ENCODE measurements around the gene WDR33. TPM values are rescaled to one million over a fixed set of nuclear protein-coding genes. Genes with fewer than 3 reads are reported as not detected.

The WDR33 gene
- total and polyA plus RNA-seq, 9 of the 15 experiments (the other 6 are each of a cell fraction or from before 2014, with no cell fraction given) = 24.2 to 57.4 (median 38.4) TPM

- no peak for FAIRE-seq
- no peak overlapping the region; a peak in 1 of 4 replicates for H3K9ac ChIP-seq (ENCODE audit: insufficient read depth in 1 of 2, low read depth in 2 of 2, low read length in 2 of 2)
- ATAC-seq = peak; percentile 26; the same call in 2 of the 3 replicates
- BruUV-seq (replicated peaks) = no TSS peak
- intact Hi-C loops (cut with micrococcal nuclease) = no loop called here
- H3K4me3 ChIP-seq = no peak overlapping the region
- 1% methylated on average over 18 of the region's 20 CpGs for WGBS (ENCODE audit: insufficient coverage, low coverage, missing lambda C conversion rate)
- H3K36me3 ChIP-seq (ENCODE audit: control insufficient read depth, insufficient read depth, low read length) = no peaks in the 10 kb centered on the region
- H3K4me2 ChIP-seq (ENCODE audit: insufficient read depth, low read length) = no peak overlapping the region
- no peaks in the 10 kb centered on the region for H3K9me3 ChIP-seq (replicated peaks; ENCODE audit: control insufficient read depth, insufficient read depth, low read depth, low read length)
- DNase-seq (ENCODE audit: extremely low read depth in 1 of 4, low spot score in 3 of 4) = no peak
- ChIA-PET POLR2A (no interaction called here), CTCF (ENCODE audit: low intra/inter-chr PET ratio) (no interaction called here)
- H4K20me1 ChIP-seq (replicated peaks; ENCODE audit: control insufficient read depth, insufficient read depth, low read length) = 0 out of 2 replicates have a peak, but pooled peaks cover 7% of the 10 kb centered on the region
- no peak overlapping the region for H3K27ac ChIP-seq (ENCODE audit: extremely low read depth, low read depth, low read length)
- TF ChIP-seq POLR3A (IDR thresholded peaks at IDR 0.05; ENCODE audit: borderline replicate concordance, extremely low read depth, insufficient read depth, insufficient read length) = no peak
- H3K4me1 ChIP-seq (replicated peaks in 1 of 2; ENCODE audit: control insufficient read depth in 2 of 2, insufficient read depth in 2 of 2, low read length in 2 of 2) = peaks cover 0 to 17% of the 10 kb centered on the region in 2 experiments; a peak in 2 of 5 replicates
- H2AFZ ChIP-seq (ENCODE audit: low read depth, low read length) = no peak overlapping the region
- H3K79me2 ChIP-seq (ENCODE audit: control insufficient read depth, insufficient read depth, low read length) = no peaks in the 10 kb centered on the region
- peaks cover 57 to 66% of the 10 kb centered on the region in 2 experiments for H3K27me3 ChIP-seq (ENCODE audit: control insufficient read depth in 2 of 2, insufficient read depth in 2 of 2, low read length in 2 of 2)
- peaks cover 3% of the 10 kb centered on the region for H3K9me1 ChIP-seq (ENCODE audit: control insufficient read depth, insufficient read depth, low read length)
- in situ Hi-C loops (cut with MboI) = no loop called here
Measured at GRCh38 chr2:127672341-127673224, 138.4 kb downstream of the WDR33 start.

- DNase-seq (ENCODE audit: extremely low read depth in 1 of 4, low spot score in 3 of 4) (no peak), ATAC-seq (no peak), FAIRE-seq (no peak)
- peaks cover 0 to 17% of the 10 kb centered on the region in 2 experiments; a peak in 2 of 5 replicates for H3K4me1 ChIP-seq (replicated peaks in 1 of 2; ENCODE audit: control insufficient read depth in 2 of 2, insufficient read depth in 2 of 2, low read length in 2 of 2)
- 1% methylated on average over 14 of the region's 14 CpGs for WGBS (ENCODE audit: insufficient coverage, low coverage, missing lambda C conversion rate)
- 0 out of 2 replicates have a peak, but pooled peaks cover 7% of the 10 kb centered on the region for H4K20me1 ChIP-seq (replicated peaks; ENCODE audit: control insufficient read depth, insufficient read depth, low read length)
- ChIA-PET POLR2A (interaction anchor here (0.6 kb wide), 1 partner anchor 381 kb away, joined by 3 read pairs; no protein-coding TSS in a partner anchor), CTCF (ENCODE audit: low intra/inter-chr PET ratio) (no interaction called here)
- BruUV-seq (replicated peaks) = no TSS peak
- H3K4me2 ChIP-seq (ENCODE audit: insufficient read depth, low read length) = no peak overlapping the region
- no peak overlapping the region for H3K9ac ChIP-seq (ENCODE audit: insufficient read depth in 1 of 2, low read depth in 2 of 2, low read length in 2 of 2)
- no peaks in the 10 kb centered on the region for H3K36me3 ChIP-seq (ENCODE audit: control insufficient read depth, insufficient read depth, low read length)
- intact Hi-C loops (cut with micrococcal nuclease) (no loop called here), in situ Hi-C loops (cut with MboI) (no loop called here)
- H3K4me3 ChIP-seq = no peak overlapping the region
- no peaks in the 10 kb centered on the region for H3K9me3 ChIP-seq (replicated peaks; ENCODE audit: control insufficient read depth, insufficient read depth, low read depth, low read length)
- no peaks in the 10 kb centered on the region for H3K79me2 ChIP-seq (ENCODE audit: control insufficient read depth, insufficient read depth, low read length)
- no peak overlapping the region for H3K27ac ChIP-seq (ENCODE audit: extremely low read depth, low read depth, low read length)
- no peak overlapping the region for H2AFZ ChIP-seq (ENCODE audit: low read depth, low read length)
- H3K9me1 ChIP-seq (ENCODE audit: control insufficient read depth, insufficient read depth, low read length) = peaks cover 3% of the 10 kb centered on the region
- H3K27me3 ChIP-seq (ENCODE audit: control insufficient read depth in 2 of 2, insufficient read depth in 2 of 2, low read length in 2 of 2) = peaks cover 53 to 57% of the 10 kb centered on the region in 2 experiments
- TF ChIP-seq TFE3 (CRISPR knock-in tag; IDR thresholded peaks at IDR 0.05) (no peak), TBP (optimal IDR thresholded peaks at IDR 0.05; ENCODE audit: low read depth, low read length) (no peak), HDAC8 (tag; IDR thresholded peaks at IDR 0.05) (no peak), PRMT5 (CRISPR knock-in tag; IDR thresholded peaks at IDR 0.05) (no peak), ZNF511 (CRISPR knock-in tag; IDR thresholded peaks at IDR 0.05) (no peak), TCF7L2 (IDR thresholded peaks at IDR 0.05; ENCODE audit: low read depth, low read length) (no peak), ZNF398 (CRISPR knock-in tag; IDR thresholded peaks at IDR 0.05) (no peak)
Measured at GRCh38 chr2:127671557-127672302, 139.2 kb downstream of the WDR33 start.
